ENCODE results near the gene C1orf159. TPM values are rescaled to one million over a fixed set of nuclear protein-coding genes. Genes with fewer than 3 reads are reported as not detected.

C1orf159 gene
- total RNA-seq, 1 donor from 2014 or later = 8.2 TPM

DNA sequence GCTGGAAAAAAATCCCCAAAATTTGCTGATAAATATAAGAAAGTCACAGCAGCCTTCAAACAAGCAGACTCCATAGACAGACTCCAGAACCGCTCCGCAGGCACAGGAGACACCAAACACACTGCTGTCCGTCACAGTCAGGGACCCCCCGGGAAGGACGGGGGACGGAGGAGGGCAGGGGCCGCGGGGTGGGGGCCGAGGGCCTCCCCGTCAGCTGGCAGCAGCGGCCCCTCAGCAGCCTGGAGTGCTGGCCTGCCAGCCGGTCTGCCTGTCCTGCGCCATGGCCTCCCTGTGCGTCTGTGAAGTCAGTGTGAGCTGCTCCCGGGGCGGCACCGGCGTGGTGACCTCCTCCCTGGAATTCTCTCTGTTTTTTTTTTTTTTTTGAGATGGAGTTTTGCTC, 10.1 kb upstream of the C1orf159 start:
- DNase-seq (ENCODE audit: low read depth) (no peak), FAIRE-seq (no peak)
- TF ChIP-seq CTCF (IDR thresholded peaks at IDR 0.05; ENCODE audit: insufficient read depth, low read length, severe bottlenecking) = no peak
- Histone ChIP-seq H3K36me3 (ENCODE audit: control insufficient read depth, insufficient read depth, low read length) (no peaks in the 10 kb centered on the region), H3K4me3 (ENCODE audit: low read depth, low read length) (no peak overlapping the region), H3K27me3 (ENCODE audit: control insufficient read depth, insufficient read depth, low read length) (no peaks in the 10 kb centered on the region)

GRCh38 chr1:1124786-1125642, 9.1 kb upstream of the C1orf159 start:
- no peaks in the 10 kb centered on the region for H3K36me3 ChIP-seq (ENCODE audit: control insufficient read depth, insufficient read depth, low read length)
- DNase-seq (ENCODE audit: low read depth) (no peak), FAIRE-seq (no peak)
- no peaks in the 10 kb centered on the region for H3K27me3 ChIP-seq (ENCODE audit: control insufficient read depth, insufficient read depth, low read length)
- TF ChIP-seq CTCF (IDR thresholded peaks at IDR 0.05; ENCODE audit: insufficient read depth, low read length, severe bottlenecking) = no peak
- no peak overlapping the region for H3K4me3 ChIP-seq (ENCODE audit: low read depth, low read length)

DNA sequence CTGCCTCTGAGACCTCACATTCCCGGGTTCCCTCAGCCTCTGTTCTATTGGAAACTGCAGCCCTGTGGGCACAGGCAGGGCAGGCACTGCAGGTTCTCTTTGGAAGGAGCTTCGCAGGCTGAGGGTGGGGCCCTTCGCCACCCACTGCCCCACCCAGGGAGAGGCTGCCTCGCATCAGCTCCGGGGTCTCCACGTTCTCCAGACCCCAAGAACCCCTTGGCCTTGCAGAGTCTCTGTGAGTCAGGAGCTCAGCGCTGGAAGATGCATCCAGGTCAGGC, 8.6 kb upstream of the C1orf159 start:
- no peak for TF ChIP-seq CTCF (IDR thresholded peaks at IDR 0.05; ENCODE audit: insufficient read depth, low read length, severe bottlenecking)
- DNase-seq (ENCODE audit: low read depth) (no peak), FAIRE-seq (no peak)
- Histone ChIP-seq H3K27me3 (ENCODE audit: control insufficient read depth, insufficient read depth, low read length) (no peaks in the 10 kb centered on the region), H3K36me3 (ENCODE audit: control insufficient read depth, insufficient read depth, low read length) (no peaks in the 10 kb centered on the region), H3K4me3 (ENCODE audit: low read depth, low read length) (no peak overlapping the region)

GRCh38 chr1:1123581-1124507, 8.0 kb upstream of the C1orf159 start:
- Histone ChIP-seq H3K36me3 (ENCODE audit: control insufficient read depth, insufficient read depth, low read length) (no peaks in the 10 kb centered on the region), H3K4me3 (ENCODE audit: low read depth, low read length) (no peak overlapping the region), H3K27me3 (ENCODE audit: control insufficient read depth, insufficient read depth, low read length) (no peaks in the 10 kb centered on the region)
- DNase-seq (ENCODE audit: low read depth) (no peak), FAIRE-seq (peak; percentile 94)
- TF ChIP-seq CTCF (IDR thresholded peaks at IDR 0.05; ENCODE audit: insufficient read depth, low read length, severe bottlenecking) = no peak

DNA sequence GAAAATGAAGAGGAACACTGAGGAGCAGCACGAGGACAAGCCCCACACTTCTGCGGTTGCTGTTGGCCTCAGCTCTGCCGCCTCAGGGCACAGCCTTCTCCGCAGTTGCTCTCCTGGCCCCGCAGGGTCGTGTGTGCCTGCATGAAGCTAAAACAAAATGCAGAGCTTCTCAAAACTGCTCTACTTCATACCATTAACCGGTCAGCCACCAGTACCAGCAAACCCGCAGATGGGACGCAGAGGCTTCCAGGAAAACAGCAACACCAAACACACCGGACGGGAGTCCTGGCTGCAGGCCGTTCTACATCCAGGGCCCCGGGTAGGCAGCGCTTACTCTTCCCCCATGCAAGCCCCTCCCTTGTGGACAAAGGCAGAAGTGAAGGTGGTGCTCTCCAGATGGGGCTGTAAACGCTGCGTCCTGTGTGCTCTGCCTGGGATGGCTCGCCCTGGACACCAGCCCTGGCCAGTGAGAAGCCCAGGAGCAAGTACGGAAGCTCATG, 7.1 kb upstream of the C1orf159 start:
- no peaks in the 10 kb centered on the region for H3K27me3 ChIP-seq (ENCODE audit: control insufficient read depth, insufficient read depth, low read length)
- no peaks in the 10 kb centered on the region for H3K36me3 ChIP-seq (ENCODE audit: control insufficient read depth, insufficient read depth, low read length)
- no peak overlapping the region for H3K4me3 ChIP-seq (ENCODE audit: low read depth, low read length)
- DNase-seq (ENCODE audit: low read depth) (no peak), FAIRE-seq (no peak)
- no peak for TF ChIP-seq CTCF (IDR thresholded peaks at IDR 0.05; ENCODE audit: insufficient read depth, low read length, severe bottlenecking)

Data from bronchial epithelial cell (primary cell).